K562 (cell line): ENCODE data around the gene DVL2. TPM values are rescaled to one million over a fixed set of nuclear protein-coding genes. Genes with fewer than 3 reads are reported as not detected.

Experiments
- CLOCK ChIP-seq: fragments of 250-450 bp; sonication (Bioruptor Pico); IDR thresholded peaks from 2 replicates; pipeline ENCODE4 v1.4.0; 2020; ENCODE audit warnings: mild to moderate bottlenecking, moderate library complexity, borderline replicate concordance
- ZBTB40 ChIP-seq, 2 experiments: fragments of 450-650 bp in 1 of 2; sonication (generic) in 1 of 2; formaldehyde crosslinking in 1 of 2; IDR thresholded peaks; 2 replicates each; pipeline versions ENCODE4 v1.7.1 to v1.9.0; 2016 to 2022; ENCODE audit warnings: inconsistent platforms in 1 of 2, mild to moderate bottlenecking in 1 of 2, missing genetic modification reagents in 1 of 2
- polyA plus RNA-seq, 8 experiments: library from polyadenylated mRNA; depleted of rRNA in 4 of 8; stranded (reverse) in 5 of 8; unstranded in 3 of 8; fragments of >200 nt; fragmentation: Nextera tagmentation in 2 of 8; fragmentation: Illumina TruSeq in 1 of 8; extraction: Ambion mirVana in 2 of 8; extraction: Trizol in 1 of 8; gene quantifications; 2 replicates each; pipeline versions ENCODE4 v1.2.1 to v1.2.3, GENCODE V29; 2011 to 2014; ENCODE audit warnings: inconsistent platforms in 1 of 8, missing spikeins in 1 of 8
- total RNA-seq, 7 experiments: library from RNA; depleted of rRNA in 6 of 7; stranded (reverse); fragments of >200 nt in 6 of 7; fragmentation: Illumina TruSeq in 2 of 7; extraction: Trizol in 2 of 7; gene quantifications; 2 replicates each; pipeline versions ENCODE4 v1.2.1 to v1.2.3, GENCODE V29; 2011 to 2021; ENCODE audit warnings: low replicate concordance in 1 of 7
- TF ChIP-seq, protein P1 (sequence below): fragments of 250-450 bp; sonication (Bioruptor Pico); IDR thresholded peaks from 2 replicates; pipeline ENCODE4 v1.5.1; 2021; ENCODE audit warnings: mild to moderate bottlenecking

DVL2 gene
- total and polyA plus RNA-seq, 9 of the 15 experiments (the other 6 are each of a cell fraction or from before 2014, with no cell fraction given): 1.3 to 49.5 (median 24.3) TPM

GRCh38 chr17:7177191-7177953 lies 56.9 kb downstream of the DVL2 start (continued):
- TF ChIP-seq ZBTB40 (IDR thresholded peaks at IDR 0.05) (no peak), ZBTB40 (CRISPR knock-in tag; IDR thresholded peaks at IDR 0.05) (no peak), CLOCK (no peak)
- TF ChIP-seq, protein P1, sequence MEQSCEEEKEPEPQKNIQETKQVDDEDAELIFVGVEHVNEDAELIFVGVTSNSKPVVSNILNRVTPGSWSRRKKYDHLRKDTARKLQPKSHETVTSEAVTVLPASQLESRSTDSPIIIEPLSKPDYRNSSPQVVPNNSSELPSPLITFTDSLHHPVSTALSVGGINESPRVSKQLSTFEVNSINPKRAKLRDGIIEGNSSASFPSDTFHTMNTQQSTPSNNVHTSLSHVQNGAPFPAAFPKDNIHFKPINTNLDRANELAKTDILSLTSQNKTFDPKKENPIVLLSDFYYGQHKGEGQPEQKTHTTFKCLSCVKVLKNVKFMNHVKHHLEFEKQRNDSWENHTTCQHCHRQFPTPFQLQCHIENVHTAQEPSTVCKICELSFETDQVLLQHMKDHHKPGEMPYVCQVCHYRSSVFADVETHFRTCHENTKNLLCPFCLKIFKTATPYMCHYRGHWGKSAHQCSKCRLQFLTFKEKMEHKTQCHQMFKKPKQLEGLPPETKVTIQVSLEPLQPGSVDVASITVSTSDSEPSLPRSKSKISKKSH: no peak
- TF ChIP-seq, all 486 proteins: peak for 24
